Lower leg skin (tissue), 3 donors: ENCODE results near the gene IRF2BPL.

ENCODE experiments used
- POLR2A ChIP-seq, 2 donors: fragments of 450-650 bp; IDR thresholded peaks; one replicate each; pipeline ENCODE4 v1.6.1; 2016 to 2017; ENCODE audit warnings: antibody characterized with exemption in 2 of 2, mild to moderate bottlenecking in 1 of 2, moderate library complexity in 1 of 2
- TF ChIP-seq, protein P1 (sequence below), 3 donors: fragments of 450-650 bp; IDR thresholded peaks; one replicate each; pipeline ENCODE4 v1.5.1; 2016; ENCODE audit warnings: antibody characterized with exemption in 3 of 3, mild to moderate bottlenecking in 3 of 3, moderate library complexity in 2 of 3

- no peak for TF ChIP-seq POLR2A (IDR thresholded peaks at IDR 0.05)
- TF ChIP-seq, protein P1, sequence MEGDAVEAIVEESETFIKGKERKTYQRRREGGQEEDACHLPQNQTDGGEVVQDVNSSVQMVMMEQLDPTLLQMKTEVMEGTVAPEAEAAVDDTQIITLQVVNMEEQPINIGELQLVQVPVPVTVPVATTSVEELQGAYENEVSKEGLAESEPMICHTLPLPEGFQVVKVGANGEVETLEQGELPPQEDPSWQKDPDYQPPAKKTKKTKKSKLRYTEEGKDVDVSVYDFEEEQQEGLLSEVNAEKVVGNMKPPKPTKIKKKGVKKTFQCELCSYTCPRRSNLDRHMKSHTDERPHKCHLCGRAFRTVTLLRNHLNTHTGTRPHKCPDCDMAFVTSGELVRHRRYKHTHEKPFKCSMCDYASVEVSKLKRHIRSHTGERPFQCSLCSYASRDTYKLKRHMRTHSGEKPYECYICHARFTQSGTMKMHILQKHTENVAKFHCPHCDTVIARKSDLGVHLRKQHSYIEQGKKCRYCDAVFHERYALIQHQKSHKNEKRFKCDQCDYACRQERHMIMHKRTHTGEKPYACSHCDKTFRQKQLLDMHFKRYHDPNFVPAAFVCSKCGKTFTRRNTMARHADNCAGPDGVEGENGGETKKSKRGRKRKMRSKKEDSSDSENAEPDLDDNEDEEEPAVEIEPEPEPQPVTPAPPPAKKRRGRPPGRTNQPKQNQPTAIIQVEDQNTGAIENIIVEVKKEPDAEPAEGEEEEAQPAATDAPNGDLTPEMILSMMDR (IDR thresholded peaks at IDR 0.05) = no peak
Measured at GRCh38 chr14:77011245-77011644, 17.3 kb downstream of the IRF2BPL start.
